WTC11 (cell line): ENCODE measurements around the gene CCDC198. TPM values are rescaled to one million over a fixed set of nuclear protein-coding genes. Genes with fewer than 3 reads are reported as not detected.

Source experiments
- ATAC-seq: fragments of 200-7000 bp; cut with Tn5 transposase; 2 replicates; pipeline ENCODE4 v1.10.0; 2021; ENCODE audit warnings: mild to moderate bottlenecking, moderate library complexity
- CTCF ChIA-PET: fragments of 300-600 bp; sonication (Branson Sonifier 250); formaldehyde crosslinking; loops from one replicate; lab custom pipeline; 2021; ENCODE audit warnings: antibody characterized with exemption; lab: Charles Lee
- POLR2A ChIA-PET: fragments of 350-600 bp; sonication (Branson Sonifier 250); formaldehyde crosslinking; loops from one replicate; lab custom pipeline; 2021; ENCODE audit warnings: antibody characterized with exemption; lab: Charles Lee
- DNase-seq: peaks from one replicate; pipeline ENCODE4 v3.0.0; 2021; ENCODE audit warnings: low spot score
- H3K27ac Mint-ChIP-seq: 2 replicates; pipeline ENCODE4 v1.8.0; 2021; ENCODE audit warnings: mixed read lengths
- H3K27me3 Mint-ChIP-seq: 2 replicates; pipeline ENCODE4 v1.8.0; 2021; ENCODE audit warnings: low read depth, mild to moderate bottlenecking, moderate library complexity, mixed read lengths
- H3K36me3 Mint-ChIP-seq: 2 replicates; pipeline ENCODE4 v1.8.0; 2021; ENCODE audit warnings: mixed read lengths
- H3K4me1 Mint-ChIP-seq: 2 replicates; pipeline ENCODE4 v1.8.0; 2022; ENCODE audit warnings: mixed read lengths
- H3K4me3 Mint-ChIP-seq: 2 replicates; pipeline ENCODE4 v1.8.0; 2021; ENCODE audit warnings: mild to moderate bottlenecking, moderate library complexity, mixed read lengths
- H3K9me3 Mint-ChIP-seq: 2 replicates; pipeline ENCODE4 v1.8.0; 2021; ENCODE audit warnings: mixed read lengths
- ATF1 ChIP-seq: sonication (generic); formaldehyde crosslinking; IDR thresholded peaks from 2 replicates; pipeline ENCODE4 v1.8.1; 2023; ENCODE audit warnings: mild to moderate bottlenecking, moderate library complexity, missing genetic modification reagents
- CREM ChIP-seq: sonication (generic); formaldehyde crosslinking; IDR thresholded peaks from 2 replicates; pipeline ENCODE4 v1.8.1; 2022; ENCODE audit warnings: mild to moderate bottlenecking, missing genetic modification reagents, moderate library complexity
- ELF4 ChIP-seq: sonication (generic); formaldehyde crosslinking; IDR thresholded peaks from 2 replicates; pipeline ENCODE4 v1.8.1; 2022; ENCODE audit warnings: low read depth, mild to moderate bottlenecking, moderate library complexity, missing genetic modification reagents
- ESRRA ChIP-seq: sonication (generic); formaldehyde crosslinking; IDR thresholded peaks from 2 replicates; pipeline ENCODE4 v1.8.1; 2022; ENCODE audit warnings: mild to moderate bottlenecking, missing genetic modification reagents, borderline replicate concordance
- ETV6 ChIP-seq: sonication (generic); formaldehyde crosslinking; IDR thresholded peaks from 2 replicates; pipeline ENCODE4 v1.8.1; 2022; ENCODE audit warnings: mild to moderate bottlenecking, missing genetic modification reagents
- FOXK1 ChIP-seq: sonication (generic); formaldehyde crosslinking; IDR thresholded peaks from 2 replicates; pipeline ENCODE4 v1.8.0; 2022; ENCODE audit warnings: mild to moderate bottlenecking, moderate library complexity, missing genetic modification reagents
- GABPB1 ChIP-seq: sonication (generic); formaldehyde crosslinking; IDR thresholded peaks from 2 replicates; pipeline ENCODE4 v1.8.1; 2023; ENCODE audit warnings: mild to moderate bottlenecking, missing genetic modification reagents
- GRHL2 ChIP-seq: fragments of 250-450 bp; sonication (Bioruptor Pico); IDR thresholded peaks from 2 replicates; pipeline ENCODE4 v1.8.0; 2022; ENCODE audit warnings: mild to moderate bottlenecking, moderate library complexity; ENCODE audit not compliant: insufficient replicate concordance, severe bottlenecking
- HMGA2 ChIP-seq: fragments of 250-450 bp; sonication (Bioruptor Pico); IDR thresholded peaks from 2 replicates; pipeline ENCODE4 v1.4.0; 2021; ENCODE audit warnings: mild to moderate bottlenecking, moderate library complexity
- JAZF1 ChIP-seq: fragments of 250-450 bp; sonication (Bioruptor Pico); IDR thresholded peaks from 2 replicates; pipeline ENCODE4 v1.9.0; 2021; ENCODE audit warnings: moderate library complexity, mild to moderate bottlenecking, inconsistent platforms
- NFATC4 ChIP-seq: fragments of 250-450 bp; sonication (Bioruptor Pico); IDR thresholded peaks from 2 replicates; pipeline ENCODE4 v1.9.0; 2021; ENCODE audit warnings: mild to moderate bottlenecking
- NR3C1 ChIP-seq: sonication (generic); formaldehyde crosslinking; conservative IDR thresholded peaks from 2 replicates; pipeline ENCODE4 v1.8.1; 2023; ENCODE audit warnings: low read depth, mild to moderate bottlenecking, missing genetic modification reagents
- RORB ChIP-seq: fragments of 250-450 bp; sonication (Bioruptor Pico); IDR thresholded peaks from 2 replicates; pipeline ENCODE4 v1.9.0; 2021; ENCODE audit warnings: mild to moderate bottlenecking
- TP53 ChIP-seq: sonication (generic); formaldehyde crosslinking; IDR thresholded peaks from 2 replicates; pipeline ENCODE4 v1.8.1; 2023; ENCODE audit warnings: mild to moderate bottlenecking, missing genetic modification reagents
- ZNF121 ChIP-seq: sonication (generic); formaldehyde crosslinking; IDR thresholded peaks from 2 replicates; pipeline ENCODE4 v1.8.0; 2023; ENCODE audit warnings: missing genetic modification reagents
- ZNF138 ChIP-seq: sonication (generic); formaldehyde crosslinking; conservative IDR thresholded peaks from 2 replicates; pipeline ENCODE4 v1.8.1; 2022; ENCODE audit warnings: mild to moderate bottlenecking, moderate library complexity, missing genetic modification reagents
- ZNF317 ChIP-seq: sonication (generic); formaldehyde crosslinking; IDR thresholded peaks from 2 replicates; pipeline ENCODE4 v1.8.1; 2023; ENCODE audit warnings: low read depth, mild to moderate bottlenecking, moderate library complexity, missing genetic modification reagents, borderline replicate concordance
- ZNF423 ChIP-seq: fragments of 250-450 bp; sonication (Bioruptor Pico); IDR thresholded peaks from 2 replicates; pipeline ENCODE4 v2.1.2; 2022; ENCODE audit warnings: mild to moderate bottlenecking, moderate library complexity
- ZNF425 ChIP-seq: fragments of 250-450 bp; sonication (Bioruptor Pico); conservative IDR thresholded peaks from 2 replicates; pipeline ENCODE4 v1.9.0; 2021; ENCODE audit warnings: mild to moderate bottlenecking
- total RNA-seq: library from RNA; stranded (reverse); gene quantifications from 3 replicates; pipeline ENCODE4 v1.2.3, GENCODE V29; 2021
- TF ChIP-seq, protein P1 (sequence below): sonication (generic); formaldehyde crosslinking; conservative IDR thresholded peaks from 2 replicates; pipeline ENCODE4 v1.8.1; 2022; ENCODE audit warnings: mild to moderate bottlenecking, missing genetic modification reagents
- TF ChIP-seq, protein P2 (sequence below): sonication (generic); formaldehyde crosslinking; IDR thresholded peaks from 2 replicates; pipeline ENCODE4 v1.8.0; 2023; ENCODE audit warnings: missing genetic modification reagents
- TF ChIP-seq, protein P3 (sequence below): sonication (generic); formaldehyde crosslinking; IDR thresholded peaks from 2 replicates; pipeline ENCODE4 v1.8.0; 2022; ENCODE audit warnings: mild to moderate bottlenecking, missing genetic modification reagents
- TF ChIP-seq, protein P4 (sequence below): sonication (generic); formaldehyde crosslinking; IDR thresholded peaks from 2 replicates; pipeline ENCODE4 v1.8.0; 2022; ENCODE audit warnings: mild to moderate bottlenecking, missing genetic modification reagents
- TF ChIP-seq, protein P5 (sequence below): sonication (generic); formaldehyde crosslinking; IDR thresholded peaks from 2 replicates; pipeline ENCODE4 v1.8.1; 2022; ENCODE audit warnings: low read depth, missing genetic modification reagents, borderline replicate concordance

The CCDC198 gene
- total RNA-seq, 1 experiment from 2014 or later = not detected

- TF ChIP-seq ZNF423 (CRISPR knock-in tag) (no peak), HMGA2 (CRISPR knock-in tag) (no peak), ESRRA (no peak), ETV6 (CRISPR knock-in tag) (no peak), RORB (CRISPR knock-in tag) (no peak), ELF4 (no peak), ZNF138 (CRISPR knock-in tag) (no peak), TP53 (no peak), GRHL2 (CRISPR knock-in tag) (no peak), GABPB1 (CRISPR knock-in tag) (no peak)
- TF ChIP-seq, protein P1, sequence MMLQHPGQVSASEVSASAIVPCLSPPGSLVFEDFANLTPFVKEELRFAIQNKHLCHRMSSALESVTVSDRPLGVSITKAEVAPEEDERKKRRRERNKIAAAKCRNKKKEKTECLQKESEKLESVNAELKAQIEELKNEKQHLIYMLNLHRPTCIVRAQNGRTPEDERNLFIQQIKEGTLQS (CRISPR knock-in tag) = no peak
- ChIA-PET CTCF (interaction anchor here (0.6 to 1.6 kb wide), 2 partner anchors 8 to 9 kb away, joined by 3 to 5 read pairs; no protein-coding TSS in a partner anchor), POLR2A (no interaction called here)
- DNase-seq = no peak
- no peak overlapping the region for H3K4me3 Mint-ChIP-seq
- H3K9me3 Mint-ChIP-seq = no peaks in the 10 kb centered on the region
- no peak overlapping the region for H3K27ac Mint-ChIP-seq
- H3K4me1 Mint-ChIP-seq = no peaks in the 10 kb centered on the region
- no peaks in the 10 kb centered on the region for H3K36me3 Mint-ChIP-seq
- no peak for ATAC-seq
- no peaks in the 10 kb centered on the region for H3K27me3 Mint-ChIP-seq
Observed at GRCh38 chr14:57479197-57479596, 14.5 kb downstream of the CCDC198 start.

DNA sequence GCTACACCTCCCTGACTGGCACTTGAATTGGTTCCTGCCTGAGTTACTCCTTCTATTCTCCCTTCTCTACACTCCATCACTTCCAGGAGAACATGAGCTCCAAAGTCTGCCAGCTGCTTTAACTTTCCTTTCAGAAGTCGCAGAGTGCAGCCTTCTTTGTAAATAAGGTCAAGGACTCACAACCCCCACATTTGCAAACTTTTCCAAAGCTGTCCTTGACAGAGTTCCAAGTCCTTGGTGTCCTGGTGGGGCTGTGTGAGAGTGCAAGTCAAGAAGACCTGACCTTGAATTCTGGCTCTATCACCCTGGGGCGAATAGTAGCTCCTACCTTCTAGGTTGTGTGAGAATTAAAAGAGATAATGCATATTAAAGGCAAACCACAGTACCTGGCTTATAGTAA is 15.6 kb downstream of the CCDC198 start:
- Mint-ChIP-seq H3K4me1 (no peaks in the 10 kb centered on the region), H3K27ac (no peak overlapping the region), H3K27me3 (no peaks in the 10 kb centered on the region), H3K36me3 (no peaks in the 10 kb centered on the region), H3K9me3 (no peaks in the 10 kb centered on the region), H3K4me3 (no peak overlapping the region)
- no peak for DNase-seq
- TF ChIP-seq JAZF1 (CRISPR knock-in tag) (no peak), ATF1 (CRISPR knock-in tag) (no peak), ZNF423 (CRISPR knock-in tag) (no peak), NFATC4 (CRISPR knock-in tag) (no peak), CREM (CRISPR knock-in tag) (no peak), ZNF317 (no peak), ZNF121 (no peak)
- TF ChIP-seq, protein P2, sequence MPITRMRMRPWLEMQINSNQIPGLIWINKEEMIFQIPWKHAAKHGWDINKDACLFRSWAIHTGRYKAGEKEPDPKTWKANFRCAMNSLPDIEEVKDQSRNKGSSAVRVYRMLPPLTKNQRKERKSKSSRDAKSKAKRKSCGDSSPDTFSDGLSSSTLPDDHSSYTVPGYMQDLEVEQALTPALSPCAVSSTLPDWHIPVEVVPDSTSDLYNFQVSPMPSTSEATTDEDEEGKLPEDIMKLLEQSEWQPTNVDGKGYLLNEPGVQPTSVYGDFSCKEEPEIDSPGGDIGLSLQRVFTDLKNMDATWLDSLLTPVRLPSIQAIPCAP (CRISPR knock-in tag) = no peak
- TF ChIP-seq, protein P3, sequence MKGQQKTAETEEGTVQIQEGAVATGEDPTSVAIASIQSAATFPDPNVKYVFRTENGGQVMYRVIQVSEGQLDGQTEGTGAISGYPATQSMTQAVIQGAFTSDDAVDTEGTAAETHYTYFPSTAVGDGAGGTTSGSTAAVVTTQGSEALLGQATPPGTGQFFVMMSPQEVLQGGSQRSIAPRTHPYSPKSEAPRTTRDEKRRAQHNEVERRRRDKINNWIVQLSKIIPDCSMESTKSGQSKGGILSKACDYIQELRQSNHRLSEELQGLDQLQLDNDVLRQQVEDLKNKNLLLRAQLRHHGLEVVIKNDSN (CRISPR knock-in tag) = no peak
- TF ChIP-seq, all 79 proteins: peak for 0
- POLR2A ChIA-PET = no interaction called here
- CTCF ChIA-PET = no interaction called here
- no peak for ATAC-seq

GRCh38 chr14:57470909-57471308 is 22.7 kb downstream of the CCDC198 start:
- Mint-ChIP-seq H3K27ac (no peak overlapping the region), H3K4me3 (no peak overlapping the region), H3K27me3 (no peaks in the 10 kb centered on the region), H3K4me1 (no peaks in the 10 kb centered on the region), H3K9me3 (peaks cover 15% of the 10 kb centered on the region), H3K36me3 (no peaks in the 10 kb centered on the region)
- TF ChIP-seq FOXK1 (CRISPR knock-in tag) = no peak
- TF ChIP-seq ZNF425 = no peak
- TF ChIP-seq HMGA2 (CRISPR knock-in tag) = no peak
- TF ChIP-seq CREM (CRISPR knock-in tag) = no peak
- TF ChIP-seq, protein P4, sequence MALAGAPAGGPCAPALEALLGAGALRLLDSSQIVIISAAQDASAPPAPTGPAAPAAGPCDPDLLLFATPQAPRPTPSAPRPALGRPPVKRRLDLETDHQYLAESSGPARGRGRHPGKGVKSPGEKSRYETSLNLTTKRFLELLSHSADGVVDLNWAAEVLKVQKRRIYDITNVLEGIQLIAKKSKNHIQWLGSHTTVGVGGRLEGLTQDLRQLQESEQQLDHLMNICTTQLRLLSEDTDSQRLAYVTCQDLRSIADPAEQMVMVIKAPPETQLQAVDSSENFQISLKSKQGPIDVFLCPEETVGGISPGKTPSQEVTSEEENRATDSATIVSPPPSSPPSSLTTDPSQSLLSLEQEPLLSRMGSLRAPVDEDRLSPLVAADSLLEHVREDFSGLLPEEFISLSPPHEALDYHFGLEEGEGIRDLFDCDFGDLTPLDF = no peak
- TF ChIP-seq, protein P5, sequence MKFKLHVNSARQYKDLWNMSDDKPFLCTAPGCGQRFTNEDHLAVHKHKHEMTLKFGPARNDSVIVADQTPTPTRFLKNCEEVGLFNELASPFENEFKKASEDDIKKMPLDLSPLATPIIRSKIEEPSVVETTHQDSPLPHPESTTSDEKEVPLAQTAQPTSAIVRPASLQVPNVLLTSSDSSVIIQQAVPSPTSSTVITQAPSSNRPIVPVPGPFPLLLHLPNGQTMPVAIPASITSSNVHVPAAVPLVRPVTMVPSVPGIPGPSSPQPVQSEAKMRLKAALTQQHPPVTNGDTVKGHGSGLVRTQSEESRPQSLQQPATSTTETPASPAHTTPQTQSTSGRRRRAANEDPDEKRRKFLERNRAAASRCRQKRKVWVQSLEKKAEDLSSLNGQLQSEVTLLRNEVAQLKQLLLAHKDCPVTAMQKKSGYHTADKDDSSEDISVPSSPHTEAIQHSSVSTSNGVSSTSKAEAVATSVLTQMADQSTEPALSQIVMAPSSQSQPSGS (CRISPR knock-in tag) = no peak
- no peak for TF ChIP-seq NR3C1 (CRISPR knock-in tag)
- CTCF ChIA-PET = no interaction called here
- ATAC-seq (no peak), DNase-seq (no peak)
- POLR2A ChIA-PET = no interaction called here
